HG03060 (cell line): ENCODE results near the gene BSG.
"Not testable (repeated sequence)": the region's sequence is repeated elsewhere in the genome, so short reads cannot be mapped to it uniquely, and the experiment has no call there.

Source experiments
- ATAC-seq: cut with Tn5 transposase; IDR thresholded peaks from one replicate; pipeline ENCODE4 v1.9.1; 2021; ENCODE audit warnings: low read depth, moderate number of reproducible peaks; ENCODE audit not compliant: unreplicated experiment

The BSG gene

GRCh38 chr19:601790-602189, 29.4 kb downstream of the BSG start:
- ATAC-seq = no peak

GRCh38 chr19:602391-603301, 30.2 kb downstream of the BSG start:
- no peak for ATAC-seq

- ATAC-seq = not testable (repeated sequence)
Observed at GRCh38 chr19:603302-603639, 30.9 kb downstream of the BSG start.

- not testable (repeated sequence) for ATAC-seq
Observed at GRCh38 chr19:603779-604178, 31.4 kb downstream of the BSG start.

- ATAC-seq = no peak
Observed at GRCh38 chr19:604355-604754, 32.0 kb downstream of the BSG start.

GRCh38 chr19:605061-605971, 32.9 kb downstream of the BSG start:
- ATAC-seq = not testable (repeated sequence)

GRCh38 chr19:607301-608154, 35.1 kb downstream of the BSG start:
- ATAC-seq = no peak

- no peak for ATAC-seq
Observed at GRCh38 chr19:608155-609003, 36.0 kb downstream of the BSG start.

- no peak for ATAC-seq
Observed at GRCh38 chr19:609004-609346, 36.6 kb downstream of the BSG start.

GRCh38 chr19:610071-610800, 37.8 kb downstream of the BSG start:
- no peak for ATAC-seq

- ATAC-seq = no peak
Observed at GRCh38 chr19:610801-611480, 38.5 kb downstream of the BSG start.

- ATAC-seq = no peak
Observed at GRCh38 chr19:611481-611868, 39.1 kb downstream of the BSG start.

- no peak for ATAC-seq
Observed at GRCh38 chr19:612941-613340, 40.5 kb downstream of the BSG start.

GRCh38 chr19:613732-614567, 41.6 kb downstream of the BSG start:
- ATAC-seq = no peak

GRCh38 chr19:615619-616018, 43.2 kb downstream of the BSG start:
- ATAC-seq = no peak

GRCh38 chr19:616062-616700, 43.8 kb downstream of the BSG start:
- no peak for ATAC-seq
